ENCODE measurements around the gene FSTL5.
"Not testable (repeated sequence)": the region's sequence is repeated elsewhere in the genome, so short reads cannot be mapped to it uniquely, and the experiment has no call there.

The FSTL5 gene

DNA sequence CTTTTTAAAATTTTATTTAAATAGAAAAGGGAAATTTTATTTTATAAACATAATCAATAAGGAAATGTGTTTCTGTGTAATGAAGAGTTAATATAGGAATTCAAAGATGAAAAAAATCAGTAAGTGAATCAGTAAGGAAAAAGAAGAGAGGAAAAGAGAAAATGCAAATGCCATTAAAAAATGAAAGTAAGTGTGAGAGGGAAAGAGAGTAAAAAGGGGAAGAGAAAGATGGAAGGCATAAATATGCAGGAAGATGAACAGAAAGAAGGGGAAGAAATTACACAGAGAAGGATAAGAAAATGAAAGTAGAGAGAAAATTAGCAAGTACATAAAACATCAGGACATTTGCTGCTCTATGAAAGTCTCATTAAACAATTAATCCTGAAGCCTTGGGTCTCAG is 349.9 kb downstream of the FSTL5 start:
- Mint-ChIP-seq H3K9me3 (peaks cover 0 to 4% of the 10 kb centered on the region in 2 donors), H3K4me1 (no peaks in the 10 kb centered on the region), H3K27ac (no peak overlapping the region), H3K27me3 (no peaks in the 10 kb centered on the region), H3K4me3 (no peak overlapping the region), H3K36me3 (no peaks in the 10 kb centered on the region)
- ATAC-seq (replicated peaks) (no peak), DNase-seq (no peak)

GRCh38 chr4:161813389-161813788 is 350.4 kb downstream of the FSTL5 start:
- Mint-ChIP-seq H3K27me3 (no peaks in the 10 kb centered on the region), H3K36me3 (no peaks in the 10 kb centered on the region), H3K4me3 (no peak overlapping the region), H3K27ac (no peak overlapping the region), H3K9me3 (peaks cover 0 to 4% of the 10 kb centered on the region in 2 donors), H3K4me1 (no peaks in the 10 kb centered on the region)
- ATAC-seq (replicated peaks) (no peak), DNase-seq (no peak)

GRCh38 chr4:161803171-161803570 is 360.6 kb downstream of the FSTL5 start:
- DNase-seq (no peak), ATAC-seq (replicated peaks) (no peak)
- H3K27ac Mint-ChIP-seq = no peak overlapping the region
- no peaks in the 10 kb centered on the region for H3K27me3 Mint-ChIP-seq
- H3K9me3 Mint-ChIP-seq = no peaks in the 10 kb centered on the region
- H3K4me3 Mint-ChIP-seq = no peak overlapping the region
- no peaks in the 10 kb centered on the region for H3K36me3 Mint-ChIP-seq
- H3K4me1 Mint-ChIP-seq = no peaks in the 10 kb centered on the region

DNA sequence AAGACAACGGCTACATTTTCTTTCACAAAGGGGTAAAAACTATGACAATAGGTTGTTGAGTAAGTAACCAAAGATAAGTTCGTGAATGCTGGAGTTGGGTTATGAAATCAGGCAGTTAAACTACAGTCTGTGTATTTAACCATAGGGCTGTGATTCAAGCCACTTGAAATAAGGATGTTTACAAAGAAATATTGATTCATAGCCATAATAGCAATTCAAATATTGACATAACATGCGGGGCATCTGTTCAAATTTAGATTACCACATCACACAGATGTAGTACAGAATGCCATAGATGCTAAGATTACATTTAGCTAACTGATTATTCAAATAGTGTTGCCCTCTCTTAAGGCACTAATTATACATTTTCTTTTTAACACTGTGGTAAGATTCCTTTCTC is 364.1 kb downstream of the FSTL5 start:
- Mint-ChIP-seq H3K36me3 (no peaks in the 10 kb centered on the region), H3K27ac (no peak overlapping the region), H3K4me1 (no peaks in the 10 kb centered on the region), H3K4me3 (no peak overlapping the region), H3K9me3 (no peaks in the 10 kb centered on the region), H3K27me3 (no peaks in the 10 kb centered on the region)
- no peak for DNase-seq
- no peak for ATAC-seq (replicated peaks)

- no peak overlapping the region for H3K27ac Mint-ChIP-seq
- no peaks in the 10 kb centered on the region for H3K36me3 Mint-ChIP-seq
- H3K27me3 Mint-ChIP-seq = no peaks in the 10 kb centered on the region
- H3K9me3 Mint-ChIP-seq = no peaks in the 10 kb centered on the region
- DNase-seq (no peak), ATAC-seq (replicated peaks) (no peak)
- H3K4me3 Mint-ChIP-seq = no peak overlapping the region
- H3K4me1 Mint-ChIP-seq = no peaks in the 10 kb centered on the region
Measured at GRCh38 chr4:161792991-161793390, 370.8 kb downstream of the FSTL5 start.

GRCh38 chr4:161791796-161792556 is 371.8 kb downstream of the FSTL5 start:
- Mint-ChIP-seq H3K27ac (no peak overlapping the region), H3K27me3 (no peaks in the 10 kb centered on the region), H3K36me3 (no peaks in the 10 kb centered on the region), H3K4me3 (no peak overlapping the region), H3K4me1 (no peaks in the 10 kb centered on the region), H3K9me3 (peaks cover 0 to 4% of the 10 kb centered on the region in 2 donors)
- DNase-seq (no peak), ATAC-seq (replicated peaks) (no peak)

GRCh38 chr4:161767116-161767515 is 396.7 kb downstream of the FSTL5 start:
- DNase-seq (no peak), ATAC-seq (replicated peaks) (no peak)
- no peak overlapping the region for H3K27ac Mint-ChIP-seq
- no peaks in the 10 kb centered on the region for H3K27me3 Mint-ChIP-seq
- no peaks in the 10 kb centered on the region for H3K36me3 Mint-ChIP-seq
- no peak overlapping the region for H3K4me3 Mint-ChIP-seq
- no peaks in the 10 kb centered on the region for H3K9me3 Mint-ChIP-seq
- H3K4me1 Mint-ChIP-seq = no peaks in the 10 kb centered on the region

DNA sequence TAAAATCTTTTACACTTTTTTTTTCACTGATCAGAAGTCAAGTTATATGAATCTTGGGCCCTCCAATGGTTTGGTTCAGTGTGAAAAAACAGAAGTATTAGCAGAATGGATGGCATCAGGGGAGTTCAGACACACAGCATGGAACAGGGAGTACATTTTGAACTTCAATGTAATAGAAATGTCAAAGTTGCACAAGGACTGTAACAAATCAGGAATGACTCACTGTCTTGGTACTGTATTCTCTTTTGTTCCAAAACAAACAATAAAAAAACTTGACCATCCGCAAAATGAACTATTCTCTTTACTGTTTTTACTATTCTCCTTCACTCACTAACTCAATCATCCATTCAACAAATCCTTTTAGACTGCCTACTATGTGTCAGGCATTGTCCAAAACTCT is 401.0 kb downstream of the FSTL5 start:
- no peaks in the 10 kb centered on the region for H3K27me3 Mint-ChIP-seq
- DNase-seq (no peak), ATAC-seq (replicated peaks) (no peak)
- no peaks in the 10 kb centered on the region for H3K36me3 Mint-ChIP-seq
- H3K9me3 Mint-ChIP-seq = no peaks in the 10 kb centered on the region
- H3K4me1 Mint-ChIP-seq = no peaks in the 10 kb centered on the region
- H3K4me3 Mint-ChIP-seq = no peak overlapping the region
- H3K27ac Mint-ChIP-seq = no peak overlapping the region

GRCh38 chr4:161760008-161760407 is 403.8 kb downstream of the FSTL5 start:
- Mint-ChIP-seq H3K9me3 (no peaks in the 10 kb centered on the region), H3K27me3 (no peaks in the 10 kb centered on the region), H3K4me3 (no peak overlapping the region), H3K4me1 (no peaks in the 10 kb centered on the region), H3K27ac (no peak overlapping the region), H3K36me3 (no peaks in the 10 kb centered on the region)
- ATAC-seq (replicated peaks) (no peak), DNase-seq (no peak)

DNA sequence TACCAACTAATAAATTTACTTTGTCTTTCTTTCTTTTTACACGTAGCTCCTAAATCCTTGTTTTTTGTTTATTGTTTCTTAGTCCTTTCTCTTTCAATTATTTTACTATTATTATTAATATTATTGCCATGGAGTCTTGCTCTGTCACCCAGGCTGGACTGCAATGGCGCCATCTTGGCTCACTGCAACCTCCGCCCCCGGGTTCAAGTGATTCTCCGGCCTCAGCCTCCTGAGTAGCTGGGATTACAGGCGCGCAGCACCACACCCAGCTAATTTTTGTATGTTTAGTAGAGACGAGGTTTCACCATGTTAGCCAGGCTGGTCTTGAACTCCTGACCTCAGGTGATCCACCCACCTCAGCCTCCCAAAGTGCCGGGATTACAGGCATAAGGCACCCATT is 405.4 kb downstream of the FSTL5 start:
- not testable (repeated sequence) for H3K4me1 Mint-ChIP-seq; ATAC-seq (replicated peaks); H3K27ac Mint-ChIP-seq; H3K4me3 Mint-ChIP-seq; DNase-seq; H3K9me3 Mint-ChIP-seq; H3K36me3 Mint-ChIP-seq; H3K27me3 Mint-ChIP-seq

- DNase-seq (no peak), ATAC-seq (replicated peaks) (no peak)
- peaks cover 0 to 3% of the 10 kb centered on the region in 2 donors for H3K9me3 Mint-ChIP-seq
- H3K4me3 Mint-ChIP-seq = no peak overlapping the region
- H3K27ac Mint-ChIP-seq = no peak overlapping the region
- no peaks in the 10 kb centered on the region for H3K36me3 Mint-ChIP-seq
- H3K4me1 Mint-ChIP-seq = no peaks in the 10 kb centered on the region
- no peaks in the 10 kb centered on the region for H3K27me3 Mint-ChIP-seq
Measured at GRCh38 chr4:161728929-161729328, 434.9 kb downstream of the FSTL5 start.

DNA sequence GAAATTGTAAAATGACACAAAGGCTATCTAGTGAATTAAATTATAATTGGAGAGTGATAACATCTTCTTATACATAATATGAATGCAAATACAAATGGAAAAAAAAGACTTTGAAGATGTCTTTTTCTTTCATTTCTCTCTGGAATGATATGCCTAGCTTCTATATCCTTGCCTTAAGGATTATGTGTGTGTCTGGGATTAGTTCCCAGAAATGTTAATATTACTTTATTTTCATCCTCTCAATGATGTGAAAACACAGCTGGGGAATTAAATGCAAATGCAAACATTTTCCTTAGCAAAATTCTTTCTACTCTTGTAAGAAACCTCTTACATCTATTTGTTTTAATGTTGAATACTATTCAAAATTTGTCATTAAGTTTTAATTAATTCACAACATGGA is 441.9 kb downstream of the FSTL5 start:
- DNase-seq (no peak), ATAC-seq (replicated peaks) (no peak)
- Mint-ChIP-seq H3K4me3 (no peak overlapping the region), H3K36me3 (no peaks in the 10 kb centered on the region), H3K27me3 (no peaks in the 10 kb centered on the region), H3K4me1 (no peaks in the 10 kb centered on the region), H3K9me3 (peaks cover 0 to 3% of the 10 kb centered on the region in 2 donors), H3K27ac (no peak overlapping the region)

DNA sequence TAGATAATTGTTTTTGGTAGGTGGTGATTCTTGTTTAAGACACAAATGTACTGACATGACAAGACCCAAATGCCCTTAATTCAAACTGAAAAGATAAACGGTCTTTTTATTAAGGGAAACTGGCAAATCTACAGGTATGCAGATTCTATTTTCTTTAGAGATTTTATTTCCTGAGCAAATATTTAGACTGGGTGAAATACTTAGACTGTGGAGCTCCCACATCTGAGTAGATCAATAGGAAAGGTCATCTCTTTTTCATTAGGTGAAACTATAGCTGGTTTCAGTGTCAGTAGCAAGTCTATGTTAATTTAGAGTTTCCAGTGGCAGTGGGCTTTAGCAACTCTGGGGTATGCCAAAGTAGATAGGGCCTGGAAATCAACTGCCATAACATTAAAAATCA is 446.7 kb downstream of the FSTL5 start:
- Mint-ChIP-seq H3K27ac (no peak overlapping the region), H3K27me3 (no peaks in the 10 kb centered on the region), H3K9me3 (peaks cover 0 to 3% of the 10 kb centered on the region in 2 donors), H3K4me3 (no peak overlapping the region), H3K36me3 (no peaks in the 10 kb centered on the region), H3K4me1 (no peaks in the 10 kb centered on the region)
- DNase-seq = no peak
- ATAC-seq (replicated peaks) = no peak

DNA sequence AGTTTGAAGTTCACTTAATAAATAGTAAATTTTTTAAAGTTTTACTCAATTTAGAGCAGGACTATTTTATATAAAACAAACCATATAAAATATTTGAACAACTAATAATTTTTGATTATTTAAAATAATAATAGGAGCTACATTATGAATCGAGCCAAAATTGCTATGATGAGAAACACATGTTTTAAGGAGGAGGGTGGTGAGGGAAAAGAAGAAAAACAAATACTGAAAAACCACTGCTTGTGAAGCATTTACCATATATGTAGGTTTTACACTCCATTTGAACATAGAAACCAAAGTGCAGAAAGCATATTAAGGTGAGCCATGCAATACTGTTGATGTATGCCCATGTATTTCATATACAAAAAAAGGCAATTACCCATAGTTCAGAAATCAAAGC is 448.9 kb downstream of the FSTL5 start:
- no peaks in the 10 kb centered on the region for H3K27me3 Mint-ChIP-seq
- no peaks in the 10 kb centered on the region for H3K36me3 Mint-ChIP-seq
- H3K4me3 Mint-ChIP-seq = no peak overlapping the region
- H3K9me3 Mint-ChIP-seq = peaks cover 0 to 2% of the 10 kb centered on the region in 2 donors
- no peak overlapping the region for H3K27ac Mint-ChIP-seq
- ATAC-seq (replicated peaks) (no peak), DNase-seq (no peak)
- H3K4me1 Mint-ChIP-seq = no peaks in the 10 kb centered on the region

- no peak for DNase-seq
- Mint-ChIP-seq H3K4me1 (no peaks in the 10 kb centered on the region), H3K4me3 (no peak overlapping the region), H3K27me3 (no peaks in the 10 kb centered on the region), H3K36me3 (no peaks in the 10 kb centered on the region), H3K27ac (no peak overlapping the region), H3K9me3 (peaks cover 0 to 2% of the 10 kb centered on the region in 2 donors)
- no peak for ATAC-seq (replicated peaks)
Measured at GRCh38 chr4:161714022-161714751, 449.6 kb downstream of the FSTL5 start.
